Left lung (tissue), 10 donors: Measurements from ENCODE around the gene CAMK2A. TPM values are rescaled to one million over a fixed set of nuclear protein-coding genes. Genes with fewer than 3 reads are reported as not detected.

Source experiments
- ATAC-seq: fragments of 200-7000 bp; cut with Tn5 transposase; one replicate; pipeline ENCODE4 v1.9.1; 2020; ENCODE audit warnings: moderate library complexity
- DNase-seq, 4 donors: peaks; one replicate each; pipeline ENCODE4 v3.0.0-alpha.2; 2013 to 2020
- H3K27ac ChIP-seq, 2 donors: fragments of 200-600 bp; sonication (generic) in 1 of 2; one replicate each; pipeline versions ENCODE4 v1.5.0 to v1.8.0; 2020 to 2021
- H3K27me3 ChIP-seq, 2 donors: fragments of 200-600 bp; sonication (generic) in 1 of 2; one replicate each; pipeline versions ENCODE4 v1.5.0 to v1.8.0; 2020 to 2021
- H3K36me3 ChIP-seq, 2 donors: fragments of 200-600 bp; sonication (generic) in 1 of 2; one replicate each; pipeline versions ENCODE4 v1.5.0 to v1.8.0; 2020 to 2021
- H3K4me1 ChIP-seq, 2 donors: fragments of 200-600 bp; one replicate each; pipeline ENCODE4 v1.8.0; 2021
- H3K4me3 ChIP-seq, 2 donors: fragments of 200-600 bp; sonication (generic) in 1 of 2; one replicate each; pipeline versions ENCODE4 v1.5.0 to v1.8.0; 2020 to 2021; ENCODE audit warnings: mild to moderate bottlenecking in 1 of 2
- H3K9me3 ChIP-seq, 2 donors: fragments of 200-600 bp; sonication (generic) in 1 of 2; one replicate each; pipeline versions ENCODE4 v1.5.0 to v1.8.0; 2020 to 2021
- intact Hi-C, 2 donors: fragments of 100-400 bp; cut with DNase I; formaldehyde crosslinking; loops; one replicate each; pipeline versions ENCODE4 v1.11.2 to v1.14.2; 2022
- polyA plus RNA-seq, 6 donors: library from polyadenylated mRNA; unstranded; fragments of 120-200 nt; gene quantifications; one replicate each; pipeline ENCODE4 v1.2.1, GENCODE V29; 2013; ENCODE audit not compliant: insufficient read length in 6 of 6
- total RNA-seq, 2 donors: library from RNA; stranded (reverse); fragmentation: NEBNext Ultra II Directional; extraction: Animal tissue kit (Norgen Biotek cat#: 25700); gene quantifications; one replicate each; pipeline ENCODE4 v1.2.1, GENCODE V29; 2021
- TF ChIP-seq, protein P1 (sequence below), 2 donors: fragments of 200-600 bp; sonication (generic) in 1 of 2; IDR thresholded peaks; one replicate each; pipeline versions ENCODE4 v1.5.0 to v1.8.0; 2021; ENCODE audit warnings: antibody characterized with exemption in 2 of 2
- donor health status: DM: no; HTN: yes; CAD: no.
- donor health status: DM: no; HTN: no; CAD: no.

The CAMK2A gene
- total and polyA plus RNA-seq, 8 donors: 0.64 to 5.8 (median 4.7) TPM

DNA sequence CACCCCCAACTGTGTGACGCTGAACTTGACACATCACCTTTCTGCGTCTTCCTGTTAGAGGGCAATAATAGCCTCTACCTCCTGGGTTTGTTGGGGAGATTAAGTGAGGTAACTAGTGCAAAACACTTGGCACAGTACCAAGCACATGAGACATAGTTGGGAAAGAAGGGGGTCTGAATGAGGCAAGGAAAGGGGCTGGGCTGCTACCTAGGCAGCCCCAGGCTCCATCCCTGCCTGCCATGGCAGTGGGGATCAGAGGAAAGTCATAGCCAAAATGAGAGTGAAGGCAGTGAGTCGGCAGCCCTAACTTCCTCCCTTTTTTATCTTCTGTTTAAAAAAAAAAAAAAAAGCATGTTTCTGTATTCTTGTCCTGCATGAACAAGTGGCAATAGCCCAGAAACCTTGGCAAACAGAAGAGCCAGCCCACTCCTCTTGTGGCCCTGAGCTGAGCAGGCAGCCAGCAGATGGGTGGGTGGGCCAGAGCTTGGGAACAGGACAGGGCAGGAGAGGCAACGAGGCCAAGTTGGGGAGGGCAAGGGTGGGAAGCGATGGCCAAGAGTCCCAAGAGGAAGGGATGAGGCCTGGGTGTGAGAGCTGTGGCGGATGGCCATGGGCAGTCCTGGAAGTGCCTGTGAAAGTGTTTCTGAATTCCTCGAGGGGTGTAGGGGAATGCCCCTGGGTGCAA lies 11.4 kb downstream of the CAMK2A start:
- Histone ChIP-seq H3K27me3 (peaks cover 0 to 13% of the 10 kb centered on the region in 2 donors), H3K27ac (no peak overlapping the region), H3K4me3 (no peak overlapping the region), H3K36me3 (no peaks in the 10 kb centered on the region), H3K9me3 (no peaks in the 10 kb centered on the region), H3K4me1 (no peaks in the 10 kb centered on the region)
- ATAC-seq: no peak
- intact Hi-C loops: no loop called here
- DNase-seq: no peak
- TF ChIP-seq, protein P1, sequence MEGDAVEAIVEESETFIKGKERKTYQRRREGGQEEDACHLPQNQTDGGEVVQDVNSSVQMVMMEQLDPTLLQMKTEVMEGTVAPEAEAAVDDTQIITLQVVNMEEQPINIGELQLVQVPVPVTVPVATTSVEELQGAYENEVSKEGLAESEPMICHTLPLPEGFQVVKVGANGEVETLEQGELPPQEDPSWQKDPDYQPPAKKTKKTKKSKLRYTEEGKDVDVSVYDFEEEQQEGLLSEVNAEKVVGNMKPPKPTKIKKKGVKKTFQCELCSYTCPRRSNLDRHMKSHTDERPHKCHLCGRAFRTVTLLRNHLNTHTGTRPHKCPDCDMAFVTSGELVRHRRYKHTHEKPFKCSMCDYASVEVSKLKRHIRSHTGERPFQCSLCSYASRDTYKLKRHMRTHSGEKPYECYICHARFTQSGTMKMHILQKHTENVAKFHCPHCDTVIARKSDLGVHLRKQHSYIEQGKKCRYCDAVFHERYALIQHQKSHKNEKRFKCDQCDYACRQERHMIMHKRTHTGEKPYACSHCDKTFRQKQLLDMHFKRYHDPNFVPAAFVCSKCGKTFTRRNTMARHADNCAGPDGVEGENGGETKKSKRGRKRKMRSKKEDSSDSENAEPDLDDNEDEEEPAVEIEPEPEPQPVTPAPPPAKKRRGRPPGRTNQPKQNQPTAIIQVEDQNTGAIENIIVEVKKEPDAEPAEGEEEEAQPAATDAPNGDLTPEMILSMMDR (IDR thresholded peaks at IDR 0.05): no peak

DNA sequence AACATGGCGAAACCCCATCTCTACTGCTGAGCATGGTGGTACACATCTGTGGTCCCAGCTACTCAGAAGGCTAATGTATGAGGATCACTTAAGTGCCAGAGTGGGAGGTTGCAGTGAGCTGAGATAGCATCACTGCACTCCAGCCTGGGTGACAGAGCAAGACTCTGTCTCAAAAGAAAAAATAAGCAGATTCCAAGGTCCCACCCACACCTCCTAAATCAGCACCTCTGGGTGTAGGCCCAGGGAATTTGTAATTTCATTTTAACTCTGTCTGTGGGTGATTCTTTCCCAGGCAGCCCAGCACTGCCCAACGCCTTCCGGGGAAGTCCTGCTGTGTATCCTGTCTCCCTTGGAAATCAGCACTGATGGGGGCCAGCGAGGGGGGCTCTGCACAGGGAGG lies 12.5 kb downstream of the CAMK2A start:
- H3K27me3 ChIP-seq: peaks cover 0 to 13% of the 10 kb centered on the region in 2 donors
- no peaks in the 10 kb centered on the region for H3K9me3 ChIP-seq
- TF ChIP-seq, protein P1 (IDR thresholded peaks at IDR 0.05): no peak
- no peaks in the 10 kb centered on the region for H3K4me1 ChIP-seq
- DNase-seq: no peak
- no peak overlapping the region for H3K27ac ChIP-seq
- intact Hi-C loops: no loop called here
- no peak overlapping the region for H3K4me3 ChIP-seq
- no peak for ATAC-seq
- H3K36me3 ChIP-seq: no peaks in the 10 kb centered on the region

DNA sequence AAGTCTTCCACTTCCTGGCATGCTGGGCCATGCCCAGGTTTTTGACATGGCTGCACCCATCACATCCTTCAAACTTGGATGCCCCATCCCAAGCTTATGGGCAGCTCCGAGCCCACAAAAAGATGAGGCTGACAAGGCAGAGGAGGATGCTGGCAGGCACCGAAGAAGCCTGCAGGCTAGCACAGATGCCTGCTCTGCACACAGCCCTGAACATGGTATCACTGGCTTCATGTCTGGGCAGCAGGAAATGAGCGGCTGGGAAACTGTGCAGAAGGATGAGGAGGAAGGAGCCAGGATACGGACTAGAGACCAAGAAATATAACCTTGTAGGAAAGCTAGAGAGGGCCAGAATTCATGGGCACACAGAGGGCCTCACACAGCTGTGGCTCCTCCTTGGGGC lies 14.8 kb downstream of the CAMK2A start:
- Histone ChIP-seq H3K4me3 (no peak overlapping the region), H3K27ac (no peak overlapping the region), H3K36me3 (no peaks in the 10 kb centered on the region), H3K27me3 (peaks cover 0 to 11% of the 10 kb centered on the region in 2 donors), H3K9me3 (no peaks in the 10 kb centered on the region), H3K4me1 (no peaks in the 10 kb centered on the region)
- ATAC-seq (no peak), DNase-seq (no peak)
- intact Hi-C loops: no loop called here
- TF ChIP-seq, protein P1 (IDR thresholded peaks at IDR 0.05): no peak

DNA sequence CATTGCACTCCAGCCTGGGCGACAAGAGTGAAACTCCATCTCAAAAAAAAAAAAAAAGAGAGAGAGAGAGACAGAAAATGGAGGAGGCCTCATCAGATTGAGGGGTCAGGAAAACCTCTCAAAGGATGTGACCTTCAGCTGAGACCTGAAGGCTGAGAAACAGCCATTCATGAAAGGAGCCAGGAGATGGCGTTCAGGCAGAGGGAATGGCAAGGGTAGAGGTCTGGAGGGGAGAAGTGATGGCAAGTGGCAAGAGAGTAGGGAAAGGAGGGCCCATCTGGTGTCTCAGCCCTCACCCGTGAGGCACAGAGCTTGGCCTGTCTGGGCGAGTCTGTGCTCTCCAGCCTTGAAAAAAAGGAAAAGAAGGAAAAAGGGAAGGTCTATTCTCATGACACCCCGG lies 17.0 kb downstream of the CAMK2A start:
- intact Hi-C loops: no loop called here
- DNase-seq: peak in 1 of 4 donors; percentile 37
- Histone ChIP-seq H3K4me3 (no peak overlapping the region), H3K27me3 (no peaks in the 10 kb centered on the region), H3K36me3 (no peaks in the 10 kb centered on the region), H3K9me3 (no peaks in the 10 kb centered on the region), H3K27ac (no peak overlapping the region), H3K4me1 (no peaks in the 10 kb centered on the region)
- no peak for ATAC-seq
- TF ChIP-seq, protein P1 (IDR thresholded peaks at IDR 0.05): no peak

DNA sequence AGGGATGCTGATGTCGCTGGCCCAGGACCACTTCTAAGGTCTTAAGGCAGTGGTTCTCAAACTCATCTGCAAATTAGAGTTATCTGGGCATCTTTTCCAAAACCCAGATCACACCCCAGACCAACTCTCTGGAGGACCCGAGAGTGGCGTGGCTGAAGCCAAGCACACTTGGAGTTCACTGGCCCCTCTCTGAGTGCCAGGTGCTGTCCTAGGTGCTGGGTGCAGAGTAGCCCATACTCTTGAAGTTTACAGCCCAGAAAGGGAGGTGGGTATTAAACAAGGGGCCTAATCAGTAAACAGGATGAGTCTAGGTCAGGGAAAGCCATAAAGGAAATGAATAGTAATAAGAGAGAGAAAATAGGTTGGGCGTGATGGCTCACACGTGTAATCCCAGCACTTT lies 17.6 kb downstream of the CAMK2A start:
- Histone ChIP-seq H3K27ac (no peak overlapping the region), H3K9me3 (no peaks in the 10 kb centered on the region), H3K4me1 (no peaks in the 10 kb centered on the region), H3K27me3 (no peaks in the 10 kb centered on the region), H3K36me3 (no peaks in the 10 kb centered on the region), H3K4me3 (no peak overlapping the region)
- TF ChIP-seq, protein P1 (IDR thresholded peaks at IDR 0.05): no peak
- intact Hi-C loops: no loop called here
- ATAC-seq (no peak), DNase-seq (no peak)
